OCI-LY1 (cell line): ENCODE measurements around the gene PLXDC1.

Source experiments
- EZH2 ChIP-seq: fragments of 200-600 bp; sonication (generic), shearing (Covaris generic); IDR thresholded peaks from 2 replicates; pipeline ENCODE4 v1.8.0; 2017; ENCODE audit warnings: borderline replicate concordance, mixed run types, mild to moderate bottlenecking, antibody characterized with exemption, low read length, moderate library complexity, mixed read lengths
- TF ChIP-seq, protein P1 (sequence below): fragments of 200-600 bp; sonication (generic), shearing (Covaris generic); IDR thresholded peaks from 2 replicates; pipeline ENCODE4 v1.5.1; 2017; ENCODE audit warnings: mild to moderate bottlenecking, antibody characterized with exemption, low read length, moderate library complexity, mixed read lengths

DNA sequence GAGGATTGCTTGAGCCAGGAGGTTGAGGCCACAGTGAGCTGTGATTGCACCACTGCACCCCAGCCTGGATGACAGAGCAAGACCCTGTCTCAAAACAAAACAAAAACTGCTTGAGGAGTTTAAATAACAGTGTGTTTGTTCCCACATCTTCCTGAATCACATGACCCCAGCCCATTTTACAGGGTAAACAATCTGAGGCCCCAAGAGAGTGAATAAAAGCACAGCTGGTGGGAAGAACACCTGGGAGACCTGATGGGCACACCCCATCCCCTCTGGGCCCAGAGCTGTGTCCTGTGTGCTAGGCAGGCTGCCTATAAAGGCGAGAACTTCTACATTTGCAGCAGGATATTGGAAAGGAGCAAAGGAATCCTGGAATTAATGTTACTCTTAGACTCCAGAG is 69.6 kb downstream of the PLXDC1 start:
- TF ChIP-seq, protein P1, sequence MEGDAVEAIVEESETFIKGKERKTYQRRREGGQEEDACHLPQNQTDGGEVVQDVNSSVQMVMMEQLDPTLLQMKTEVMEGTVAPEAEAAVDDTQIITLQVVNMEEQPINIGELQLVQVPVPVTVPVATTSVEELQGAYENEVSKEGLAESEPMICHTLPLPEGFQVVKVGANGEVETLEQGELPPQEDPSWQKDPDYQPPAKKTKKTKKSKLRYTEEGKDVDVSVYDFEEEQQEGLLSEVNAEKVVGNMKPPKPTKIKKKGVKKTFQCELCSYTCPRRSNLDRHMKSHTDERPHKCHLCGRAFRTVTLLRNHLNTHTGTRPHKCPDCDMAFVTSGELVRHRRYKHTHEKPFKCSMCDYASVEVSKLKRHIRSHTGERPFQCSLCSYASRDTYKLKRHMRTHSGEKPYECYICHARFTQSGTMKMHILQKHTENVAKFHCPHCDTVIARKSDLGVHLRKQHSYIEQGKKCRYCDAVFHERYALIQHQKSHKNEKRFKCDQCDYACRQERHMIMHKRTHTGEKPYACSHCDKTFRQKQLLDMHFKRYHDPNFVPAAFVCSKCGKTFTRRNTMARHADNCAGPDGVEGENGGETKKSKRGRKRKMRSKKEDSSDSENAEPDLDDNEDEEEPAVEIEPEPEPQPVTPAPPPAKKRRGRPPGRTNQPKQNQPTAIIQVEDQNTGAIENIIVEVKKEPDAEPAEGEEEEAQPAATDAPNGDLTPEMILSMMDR: no peak
- TF ChIP-seq EZH2: no peak
